Epithelial cell of prostate (primary cell): Measurements from ENCODE around the gene PDE7B.
A peak's percentile ranks its signal among the peaks of the same experiment; 100 is the strongest.

ENCODE experiments used
- DNase-seq: peaks from one replicate; pipeline ENCODE4 v3.0.0-alpha.2; 2011; ENCODE audit warnings: low read depth, low spot score
- H3K27ac ChIP-seq: fragments of 450-650 bp; 2 replicates; pipeline ENCODE4 v1.5.1; 2017; ENCODE audit warnings: mild to moderate bottlenecking

The PDE7B gene

DNA sequence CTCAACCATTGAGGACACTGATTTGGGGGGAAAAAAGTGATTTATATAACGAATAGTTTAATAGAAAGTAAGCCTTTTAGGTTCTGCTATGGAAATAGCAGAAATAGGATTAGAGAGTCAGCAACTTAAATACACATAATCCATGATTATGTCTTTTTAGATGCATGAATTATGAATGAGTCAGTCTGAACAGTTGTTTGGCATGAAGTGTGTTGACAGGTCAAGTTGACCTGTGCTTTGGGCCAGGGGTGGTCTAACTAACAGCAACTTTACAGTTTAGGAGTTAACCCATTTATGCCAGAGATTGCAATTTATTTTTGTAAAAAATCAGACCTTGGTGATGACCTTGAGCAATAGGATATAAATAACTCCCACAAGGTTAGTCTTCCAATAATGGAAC, 207.4 kb downstream of the PDE7B start:
- no peak for DNase-seq
- no peak overlapping the region for H3K27ac ChIP-seq

DNA sequence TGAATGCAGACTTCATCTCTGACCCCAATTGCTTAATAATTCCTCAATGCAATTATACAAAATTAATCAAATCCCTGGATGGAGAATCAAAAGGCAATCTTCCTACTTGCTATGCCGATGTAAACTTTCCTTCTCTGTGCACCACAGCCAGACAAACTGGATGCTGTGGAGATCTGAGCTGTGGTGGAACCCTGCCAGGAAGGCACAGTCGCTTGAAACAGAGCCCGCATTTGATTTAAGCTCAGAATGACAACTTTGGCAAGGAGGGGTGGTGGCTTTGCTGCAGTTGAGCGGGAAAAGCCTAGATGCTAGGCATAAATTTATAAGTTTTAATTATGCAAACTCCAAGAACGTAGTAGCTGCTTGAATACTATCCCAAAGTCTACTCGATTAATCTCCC, 207.8 kb downstream of the PDE7B start:
- no peak for DNase-seq

DNA sequence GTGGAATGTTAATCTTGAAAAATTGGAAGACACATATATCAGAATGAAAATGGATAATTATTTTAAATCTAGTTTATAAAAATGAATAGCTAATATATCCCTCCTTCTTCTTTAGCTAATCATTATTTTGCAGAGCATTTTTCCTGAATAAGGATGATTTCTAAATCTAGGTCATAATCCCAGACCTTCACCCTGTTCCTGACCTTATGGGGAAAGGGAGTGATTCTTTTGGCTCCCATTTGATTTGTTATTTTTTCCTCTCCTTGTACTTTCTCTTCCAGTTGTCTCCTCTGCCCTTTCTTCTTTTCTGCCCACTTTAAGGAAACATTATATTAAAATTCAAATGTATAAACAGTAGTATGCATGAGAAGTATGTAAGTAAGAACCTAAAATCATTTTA, 208.6 kb downstream of the PDE7B start:
- no peak for DNase-seq
- no peak overlapping the region for H3K27ac ChIP-seq

More for the DNA sequence above, 207.8 kb downstream of the PDE7B start:
- H3K27ac ChIP-seq = no peak overlapping the region

DNA sequence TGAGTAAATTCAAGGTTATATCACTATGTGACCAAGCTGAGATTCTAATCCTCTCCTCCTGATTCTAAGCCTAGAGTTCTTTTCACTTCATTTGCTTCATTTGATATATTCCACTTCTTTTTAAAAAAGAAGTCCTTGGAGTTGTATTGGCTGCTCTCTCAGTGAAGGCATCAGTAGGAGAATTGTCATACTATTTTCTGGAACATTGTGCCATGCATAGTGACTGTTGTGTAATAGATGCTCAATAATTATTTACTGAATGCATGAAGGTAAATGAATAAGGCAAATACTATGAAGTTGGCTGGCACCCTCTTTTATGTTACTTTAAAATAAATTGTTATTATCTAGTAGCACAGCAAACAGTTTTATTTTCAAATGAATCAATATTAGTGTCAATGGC, 209.3 kb downstream of the PDE7B start:
- no peak for DNase-seq

DNA sequence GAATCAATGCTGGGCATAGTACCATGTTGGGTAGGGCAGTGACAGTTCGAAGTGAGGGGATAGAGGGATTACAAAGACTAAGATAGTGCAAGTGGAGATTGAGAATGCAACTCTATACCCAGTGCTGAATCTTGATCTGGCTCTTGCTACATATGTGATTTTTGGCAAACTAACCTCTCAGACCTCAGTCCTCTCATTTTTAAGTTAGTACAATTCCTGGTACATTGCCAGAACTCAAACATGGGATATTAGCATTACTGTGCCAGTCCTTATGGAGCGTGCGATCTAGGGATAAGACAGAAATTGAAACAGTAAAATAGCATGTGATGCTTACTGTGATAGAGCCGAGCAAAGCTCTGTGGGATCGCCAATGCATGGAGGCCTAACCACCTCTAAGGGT, 210.2 kb downstream of the PDE7B start:
- DNase-seq = no peak
- no peak overlapping the region for H3K27ac ChIP-seq

More for the DNA sequence above, 209.3 kb downstream of the PDE7B start:
- H3K27ac ChIP-seq = no peak overlapping the region

DNA sequence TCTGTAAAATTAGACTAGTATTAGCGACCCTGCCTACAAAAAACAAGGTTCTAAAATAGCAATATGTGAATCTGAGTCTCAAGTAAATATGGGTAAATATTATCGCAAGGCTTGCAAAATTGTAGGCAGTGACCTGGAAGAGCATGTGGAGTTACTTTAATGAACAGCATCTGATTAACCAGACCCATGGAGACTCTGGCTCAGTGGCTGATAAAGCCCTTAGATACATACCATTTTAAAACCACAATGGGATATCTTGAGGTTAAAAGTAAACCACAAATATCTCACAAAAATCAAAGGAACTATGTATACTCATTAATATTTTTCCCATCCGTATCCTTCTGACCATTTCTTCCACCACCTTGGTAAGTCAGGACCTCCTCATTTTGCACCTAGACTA, 211.6 kb downstream of the PDE7B start:
- no peak for DNase-seq
- H3K27ac ChIP-seq = no peak overlapping the region

DNA sequence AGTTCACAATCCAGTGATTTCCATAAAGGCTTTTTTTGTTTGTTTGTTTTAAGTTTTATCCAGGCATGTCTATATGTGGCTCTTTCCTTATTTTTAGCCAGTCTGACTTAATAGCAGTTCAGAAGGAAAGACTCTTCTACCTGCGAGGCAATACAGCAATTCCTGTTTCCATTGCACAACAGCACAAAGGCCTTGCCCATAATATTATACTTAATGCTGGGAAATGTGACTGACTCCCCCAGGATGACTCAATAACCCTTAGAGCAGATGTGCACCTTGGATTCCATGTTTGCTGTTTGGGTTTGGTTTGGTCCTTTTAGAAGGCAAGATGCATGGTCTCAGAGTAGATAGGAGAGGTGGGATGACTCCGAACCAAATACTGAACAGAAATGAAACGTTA, 214.5 kb downstream of the PDE7B start:
- peak overlapping the region; percentile 34 for H3K27ac ChIP-seq

DNA sequence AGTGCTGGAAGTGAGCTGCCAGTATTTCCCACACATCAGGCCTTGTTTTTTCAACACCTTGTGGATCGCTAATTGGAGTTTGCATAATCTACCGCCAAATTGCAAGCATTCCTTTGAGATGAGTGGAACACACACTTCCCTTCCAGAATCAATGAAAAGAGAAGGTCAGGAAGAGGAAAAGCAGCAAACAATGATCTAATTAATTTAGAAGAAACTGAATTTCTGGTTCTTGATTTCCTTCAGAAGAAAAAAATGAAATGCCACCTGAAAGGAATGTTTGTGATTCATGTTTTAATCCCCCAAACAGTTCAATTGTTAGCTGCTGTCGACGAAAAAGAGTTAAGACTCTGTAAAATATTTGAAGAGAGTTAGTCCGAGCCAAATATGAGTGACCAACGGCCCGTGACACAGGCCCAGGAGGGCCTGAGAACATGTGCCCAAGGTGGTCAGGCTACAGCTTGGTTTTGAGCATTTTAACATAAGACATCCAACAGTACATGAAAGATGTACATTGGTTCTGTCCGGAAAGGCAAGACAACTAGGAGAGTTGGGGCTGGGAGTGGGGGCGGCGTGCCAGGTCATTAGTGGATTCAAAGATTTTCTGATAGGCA, 216.3 kb downstream of the PDE7B start:
- DNase-seq = no peak
- peak overlapping the region; percentile 27 for H3K27ac ChIP-seq

More for the DNA sequence above, 214.5 kb downstream of the PDE7B start:
- no peak for DNase-seq

DNA sequence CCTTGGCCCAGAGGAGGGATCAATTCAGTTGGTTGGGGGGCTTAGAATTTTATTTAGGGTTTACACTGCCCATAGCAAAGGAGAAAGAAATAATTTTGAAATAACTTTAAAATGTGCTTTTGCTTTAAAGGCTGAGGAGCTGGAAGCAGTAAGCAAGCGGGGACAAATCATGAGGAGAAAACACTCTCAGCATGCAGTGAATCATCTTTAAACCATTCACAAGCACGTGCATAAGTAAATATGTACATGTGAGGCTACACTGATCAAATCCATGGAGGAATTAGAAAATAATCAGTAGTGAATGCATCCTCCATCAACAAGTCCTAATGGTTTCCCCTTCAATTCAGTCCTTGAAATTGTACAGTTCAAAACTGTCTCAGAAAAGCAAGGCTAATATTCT, 217.6 kb downstream of the PDE7B start:
- H3K27ac ChIP-seq = peak overlapping the region; percentile 27
- DNase-seq = no peak

DNA sequence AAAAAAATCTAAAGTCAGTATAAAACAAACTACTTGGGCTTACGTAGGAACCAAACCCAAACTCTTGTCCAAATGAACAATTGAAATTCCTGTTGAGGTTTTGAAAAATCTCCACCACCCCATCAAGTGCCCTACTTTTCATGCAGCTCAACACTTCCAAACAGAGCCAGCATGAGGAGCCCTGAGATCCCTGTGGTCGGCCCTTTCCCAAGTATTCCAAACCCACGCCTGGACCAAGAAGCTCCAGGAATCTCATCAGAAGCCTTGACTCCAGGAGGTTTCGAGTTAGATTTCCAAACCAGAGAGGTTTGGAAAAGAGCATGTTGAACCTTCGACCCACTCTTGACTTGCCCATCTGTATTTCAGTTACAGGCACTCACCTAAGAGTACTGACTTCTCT, 219.3 kb downstream of the PDE7B start:
- DNase-seq = no peak

DNA sequence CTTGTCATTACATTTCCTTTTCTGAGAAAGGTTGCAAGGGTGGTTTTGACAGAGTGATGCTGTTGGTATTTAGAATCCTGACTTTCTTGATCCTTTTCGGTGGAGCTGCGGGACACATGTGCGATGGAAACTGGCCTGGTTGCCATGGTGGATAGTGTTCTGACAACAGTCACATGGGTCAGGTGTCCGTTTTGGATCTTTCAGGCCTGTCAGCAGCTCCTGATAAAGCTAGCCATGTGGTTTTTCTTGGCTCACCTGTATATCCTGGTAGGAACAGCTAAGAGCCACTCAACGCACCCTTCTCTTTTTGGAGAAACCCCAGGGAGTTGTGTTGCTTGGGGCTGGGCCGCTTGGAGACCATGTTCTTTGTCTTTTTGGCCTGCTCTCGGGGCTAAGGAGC, 221.2 kb downstream of the PDE7B start:
- H3K27ac ChIP-seq = no peak overlapping the region

More for the DNA sequence above, 219.3 kb downstream of the PDE7B start:
- H3K27ac ChIP-seq = no peak overlapping the region

DNA sequence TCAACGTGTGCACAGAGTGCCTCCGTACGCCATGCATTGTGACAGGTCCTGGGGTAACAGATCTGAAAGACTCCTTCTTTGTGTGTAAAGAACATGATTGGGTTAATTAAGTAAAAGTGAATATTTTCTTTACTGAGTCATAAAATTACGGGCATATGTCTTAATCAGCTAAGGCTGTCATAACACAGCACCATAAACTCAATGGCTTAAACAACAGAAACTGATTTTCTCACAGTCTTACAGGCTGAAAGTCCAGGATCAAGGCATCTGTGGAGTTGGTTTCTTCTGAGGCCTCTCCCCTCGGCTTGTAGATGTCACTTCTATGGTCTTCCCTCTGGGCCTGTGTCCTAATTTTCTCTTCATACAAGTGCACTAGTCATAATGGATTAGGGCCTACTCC, 221.7 kb downstream of the PDE7B start:
- DNase-seq = no peak
- no peak overlapping the region for H3K27ac ChIP-seq

More for the DNA sequence above, 221.2 kb downstream of the PDE7B start:
- DNase-seq = no peak

DNA sequence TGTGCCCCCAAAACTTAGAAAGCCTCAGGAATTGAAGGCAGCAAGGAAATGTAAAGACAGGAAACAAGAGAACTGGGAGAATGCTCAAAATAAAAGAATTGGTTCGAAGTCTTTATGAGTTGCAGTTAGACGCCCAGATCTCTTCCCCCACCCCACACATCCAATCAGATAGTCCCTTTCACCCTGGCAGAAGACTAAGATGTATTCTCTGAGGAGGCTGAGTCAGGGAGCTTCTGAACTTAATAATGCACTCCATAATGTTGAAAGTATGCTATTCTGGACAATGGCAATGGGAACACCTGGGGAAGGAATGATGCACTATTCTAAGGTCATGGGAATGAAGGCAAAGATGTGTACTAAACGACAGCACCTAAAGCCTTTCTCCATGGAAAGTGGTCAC, 225.0 kb downstream of the PDE7B start:
- no peak overlapping the region for H3K27ac ChIP-seq
- no peak for DNase-seq

DNA sequence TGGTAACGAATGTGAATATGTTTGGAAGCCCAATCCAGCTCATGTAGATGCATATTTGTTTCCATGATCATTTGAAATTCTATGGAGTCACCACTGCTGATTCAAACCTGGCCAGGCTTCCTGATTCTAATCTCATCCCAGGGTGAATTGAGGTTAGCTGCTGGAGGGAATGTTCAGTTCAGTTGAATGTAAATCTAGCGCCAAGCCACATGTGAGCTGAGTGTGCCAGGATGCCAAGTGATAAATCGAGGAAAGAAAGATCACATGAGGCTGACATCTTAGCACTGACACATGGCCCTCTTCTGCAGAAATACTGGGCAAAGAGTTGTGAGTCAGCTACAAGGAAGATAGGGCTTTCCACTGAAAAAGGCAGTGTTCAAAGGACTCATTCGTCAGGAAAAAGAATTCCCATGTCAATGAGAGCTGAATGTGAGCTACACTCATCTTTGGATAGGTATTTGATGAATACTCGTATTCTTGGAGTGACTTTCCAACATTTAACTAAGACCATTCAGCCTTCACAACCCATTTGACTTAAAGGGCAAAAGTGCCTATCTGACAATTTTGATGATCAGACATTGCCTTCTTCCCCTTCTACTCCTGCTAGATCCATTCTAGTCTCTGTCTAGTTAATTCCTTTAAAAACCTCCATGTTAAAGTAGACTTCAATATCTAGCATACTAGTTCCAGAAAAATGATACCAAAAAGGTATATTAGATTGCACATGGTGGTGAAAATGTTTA, 226.5 kb downstream of the PDE7B start:
- DNase-seq = peak; percentile 65
- H3K27ac ChIP-seq = peak overlapping the region; percentile 14

DNA sequence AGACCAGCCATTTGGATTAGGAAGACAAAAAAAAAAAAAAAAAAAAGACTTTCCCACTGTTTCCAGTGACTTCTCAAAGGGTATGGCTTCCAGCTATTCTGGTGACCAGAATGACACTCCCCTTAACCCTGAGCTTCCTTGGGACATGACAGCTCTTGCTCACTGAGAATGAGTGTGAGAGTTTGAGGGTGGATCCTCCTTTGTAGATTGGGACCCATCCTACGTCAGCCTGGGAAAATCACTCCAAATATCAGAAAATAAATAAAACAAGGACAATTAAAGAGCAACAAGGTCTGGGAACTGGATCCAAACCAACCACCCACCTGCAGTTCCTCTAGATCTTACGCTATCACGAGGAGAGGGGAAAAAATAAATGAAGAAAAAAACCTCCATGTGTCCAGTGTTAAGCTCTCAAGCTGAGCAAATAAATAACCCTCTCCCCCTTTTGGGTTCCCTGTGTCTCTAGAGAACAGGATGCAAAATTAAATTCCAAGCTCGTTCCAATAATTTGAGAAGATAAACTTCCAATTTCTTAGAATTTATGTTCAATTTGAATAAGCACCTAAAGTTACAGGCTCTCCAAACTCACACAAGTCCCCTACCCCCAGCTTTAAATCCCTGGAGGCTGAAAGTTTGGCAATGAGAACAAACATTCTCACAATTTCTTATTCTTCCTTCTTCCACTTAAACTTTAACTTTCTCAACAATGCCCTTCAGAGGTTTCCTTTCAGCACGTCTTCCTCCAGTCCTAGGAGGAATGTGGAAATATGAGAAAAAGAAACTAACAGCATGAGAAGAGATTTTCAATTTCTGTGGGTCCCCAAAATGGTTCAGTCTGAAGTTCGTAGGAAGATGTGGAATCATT, 228.4 kb downstream of the PDE7B start:
- no peak for DNase-seq
- H3K27ac ChIP-seq = no peak overlapping the region

DNA sequence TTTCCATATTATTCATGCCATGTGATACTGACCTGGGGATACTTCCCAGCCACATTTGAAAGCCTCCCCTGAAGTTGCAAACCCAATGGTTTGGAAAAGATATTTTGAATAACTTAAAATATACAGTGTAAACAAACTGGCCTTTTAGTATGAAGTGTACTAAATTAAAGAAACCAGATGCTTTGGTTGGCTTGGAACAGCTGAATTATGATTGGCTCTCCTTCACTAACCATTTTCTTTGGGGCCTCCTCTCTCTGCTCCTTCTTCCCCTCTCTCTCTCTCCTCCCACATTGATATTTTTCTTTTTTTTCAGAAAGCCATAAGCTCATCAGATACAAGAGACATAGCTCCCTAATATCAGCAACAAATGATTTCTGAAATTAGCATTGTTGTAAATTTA, 232.0 kb downstream of the PDE7B start:
- no peak for DNase-seq
- H3K27ac ChIP-seq = no peak overlapping the region

DNA sequence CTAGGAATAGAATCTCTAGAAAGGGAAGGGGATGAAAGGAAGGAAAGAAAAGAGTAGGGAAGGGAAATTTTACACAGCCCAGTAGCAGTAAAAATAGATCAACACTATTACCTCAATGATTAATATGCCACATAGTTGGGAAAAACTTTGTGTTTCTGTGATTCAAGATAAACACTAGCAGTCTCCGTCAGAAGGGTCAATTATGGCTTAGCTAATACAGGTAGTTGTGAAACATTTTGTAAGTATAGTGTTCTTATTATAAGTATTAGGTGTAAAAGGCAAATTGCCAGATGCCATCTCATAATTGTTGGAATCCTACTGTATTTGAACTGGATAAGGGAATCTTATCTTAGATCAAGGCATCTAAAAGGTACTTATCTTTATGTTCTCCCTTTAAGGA, 232.9 kb downstream of the PDE7B start:
- H3K27ac ChIP-seq = no peak overlapping the region
- no peak for DNase-seq

DNA sequence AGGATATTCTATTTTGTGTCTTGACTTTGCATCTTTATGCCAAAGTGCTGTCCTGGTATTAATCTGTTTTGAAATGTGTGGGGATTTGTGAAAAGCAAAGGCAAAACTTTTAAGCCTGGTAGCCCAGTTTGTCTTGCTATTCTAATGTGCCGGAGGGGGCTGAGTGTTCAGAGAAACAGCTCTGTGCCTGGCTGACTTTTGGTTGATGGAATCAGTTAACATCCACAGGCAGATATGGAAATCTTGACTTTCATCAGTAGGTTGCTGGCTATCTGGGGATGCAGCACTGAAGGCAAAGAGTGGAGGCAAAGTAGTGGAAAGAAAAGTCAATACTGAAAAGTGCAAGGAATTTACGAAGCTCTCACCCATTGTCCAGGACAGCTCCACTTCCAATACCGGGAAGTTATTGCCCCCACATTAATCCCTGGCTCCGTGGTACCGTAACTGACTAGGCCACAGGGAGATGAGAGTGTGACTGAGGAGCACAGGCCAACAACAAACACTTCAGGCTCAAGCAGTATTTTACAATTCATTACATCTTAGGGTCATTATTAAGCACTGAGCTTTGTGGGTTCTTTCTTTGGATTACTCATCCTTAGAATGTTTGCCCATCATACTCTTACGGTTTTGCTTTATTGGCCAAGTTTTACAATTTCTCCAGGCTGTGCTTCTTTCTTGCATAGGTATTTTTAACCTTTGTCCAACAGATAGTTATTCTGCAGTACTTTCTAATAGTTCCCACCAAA, 234.0 kb downstream of the PDE7B start:
- DNase-seq = no peak
- no peak overlapping the region for H3K27ac ChIP-seq

DNA sequence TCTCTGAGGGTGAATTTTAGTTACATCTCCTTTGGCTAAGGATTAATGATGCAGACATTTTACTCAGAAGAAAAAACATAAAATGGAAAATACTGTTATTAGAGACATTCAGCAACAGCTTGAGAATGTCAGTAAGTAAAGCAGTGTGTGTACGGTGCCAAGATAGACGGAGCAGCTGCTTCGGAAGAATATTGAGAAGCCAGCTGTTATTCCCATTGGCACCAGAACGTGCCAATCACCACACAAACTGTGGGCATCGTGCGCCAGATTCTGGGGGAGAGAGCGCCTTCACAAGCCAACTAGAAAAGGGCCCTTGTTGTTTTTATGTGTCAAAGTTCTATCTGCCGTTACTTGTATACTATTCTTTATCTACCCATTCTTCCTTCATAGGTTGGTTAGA, 235.2 kb downstream of the PDE7B start:
- no peak overlapping the region for H3K27ac ChIP-seq
- no peak for DNase-seq

DNA sequence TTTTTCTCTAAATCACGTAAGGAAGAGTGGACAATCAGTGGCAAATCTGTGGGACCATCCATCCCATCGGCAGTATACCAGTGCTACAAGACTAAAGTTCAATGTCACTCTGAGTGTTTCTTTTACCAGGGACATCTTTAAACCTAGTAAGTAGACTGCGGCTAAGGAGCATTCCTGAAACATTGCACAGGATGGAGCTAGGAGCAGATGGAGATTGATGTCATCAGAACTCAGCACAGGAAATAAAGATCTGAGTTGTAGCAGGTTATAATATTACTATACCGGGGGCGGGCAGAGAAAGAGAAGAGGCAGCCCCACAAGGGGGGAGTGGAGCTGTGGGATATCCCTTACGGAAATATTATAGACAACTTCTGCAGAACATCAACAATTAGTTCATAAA, 236.5 kb downstream of the PDE7B start:
- H3K27ac ChIP-seq = no peak overlapping the region
- DNase-seq = no peak
